ENCODE data around the gene CDK17. TPM values are rescaled to one million over a fixed set of nuclear protein-coding genes. Genes with fewer than 3 reads are reported as not detected.
"Not testable (repeated sequence)": the region's sequence is repeated elsewhere in the genome, so short reads cannot be mapped to it uniquely, and the experiment has no call there.

CDK17 gene
- total RNA-seq, 3 donors from 2014 or later: 47.7 to 113 (median 81.0) TPM

GRCh38 chr12:96403870-96404269, 3.6 kb upstream of the CDK17 start:
- H3K27me3 ChIP-seq: no peaks in the 10 kb centered on the region
- intact Hi-C loops (cut with DNase I; ENCODE audit: low total_unique reads): loop anchor here (10.0 kb wide), 1 partner anchor 349 kb away; no protein-coding TSS in a partner anchor
- H3K4me1 ChIP-seq: no peaks in the 10 kb centered on the region
- H3K27ac ChIP-seq: no peak overlapping the region
- no peaks in the 10 kb centered on the region for H3K36me3 ChIP-seq
- DNase-seq (ENCODE audit: low spot score in 2 of 2): no peak
- no peak for TF ChIP-seq POLR2AphosphoS5 (IDR thresholded peaks at IDR 0.05)
- TF ChIP-seq CTCF (IDR thresholded peaks at IDR 0.05): no peak
- no peak for TF ChIP-seq POLR2A (IDR thresholded peaks at IDR 0.05)
- no peak overlapping the region for H3K4me3 ChIP-seq
- no peaks in the 10 kb centered on the region for H3K9me3 ChIP-seq

DNA sequence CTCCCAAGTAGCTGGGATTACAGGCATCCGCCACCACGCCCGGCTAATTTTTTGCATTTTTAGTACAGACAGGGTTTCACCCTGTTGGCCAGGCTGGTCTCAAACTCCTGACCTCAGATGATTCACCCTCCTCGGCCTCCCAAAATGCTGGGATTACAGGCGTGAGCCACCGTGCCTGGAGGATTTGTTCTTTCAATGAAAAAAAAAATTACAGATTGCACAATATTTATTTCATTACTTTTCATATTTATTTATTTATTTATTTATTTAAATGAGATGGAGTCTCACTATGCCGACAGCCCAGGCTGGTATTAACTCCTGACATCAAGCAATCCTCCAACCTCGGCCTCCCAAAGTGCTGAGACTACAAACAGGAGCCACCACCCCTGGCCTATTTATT, 2.3 kb upstream of the CDK17 start:
- not testable (repeated sequence) for H3K27ac ChIP-seq; DNase-seq (ENCODE audit: low spot score in 2 of 2)
- intact Hi-C loops (cut with DNase I; ENCODE audit: low total_unique reads): loop anchor here (10.0 kb wide), 1 partner anchor 348 kb away; no protein-coding TSS in a partner anchor

GRCh38 chr12:96402061-96402460, 1.8 kb upstream of the CDK17 start:
- intact Hi-C loops (cut with DNase I; ENCODE audit: low total_unique reads): loop anchor here (10.0 kb wide), 1 partner anchor 347 kb away; no protein-coding TSS in a partner anchor
- H3K36me3 ChIP-seq: no peaks in the 10 kb centered on the region
- peaks cover 0 to 3% of the 10 kb centered on the region in 2 donors for H3K4me1 ChIP-seq
- H3K27me3 ChIP-seq: no peaks in the 10 kb centered on the region
- no peak overlapping the region for H3K4me3 ChIP-seq
- H3K9me3 ChIP-seq: no peaks in the 10 kb centered on the region
- no peak overlapping the region for H3K27ac ChIP-seq
- no peak for DNase-seq (ENCODE audit: low spot score in 2 of 2)
- TF ChIP-seq CTCF (IDR thresholded peaks at IDR 0.05) (no peak), POLR2AphosphoS5 (IDR thresholded peaks at IDR 0.05) (no peak), POLR2A (IDR thresholded peaks at IDR 0.05) (no peak)

More for the DNA sequence above, 2.3 kb upstream of the CDK17 start:
- H3K27me3 ChIP-seq, H3K36me3 ChIP-seq, H3K9me3 ChIP-seq, H3K4me1 ChIP-seq, H3K4me3 ChIP-seq: not testable (repeated sequence)

DNA sequence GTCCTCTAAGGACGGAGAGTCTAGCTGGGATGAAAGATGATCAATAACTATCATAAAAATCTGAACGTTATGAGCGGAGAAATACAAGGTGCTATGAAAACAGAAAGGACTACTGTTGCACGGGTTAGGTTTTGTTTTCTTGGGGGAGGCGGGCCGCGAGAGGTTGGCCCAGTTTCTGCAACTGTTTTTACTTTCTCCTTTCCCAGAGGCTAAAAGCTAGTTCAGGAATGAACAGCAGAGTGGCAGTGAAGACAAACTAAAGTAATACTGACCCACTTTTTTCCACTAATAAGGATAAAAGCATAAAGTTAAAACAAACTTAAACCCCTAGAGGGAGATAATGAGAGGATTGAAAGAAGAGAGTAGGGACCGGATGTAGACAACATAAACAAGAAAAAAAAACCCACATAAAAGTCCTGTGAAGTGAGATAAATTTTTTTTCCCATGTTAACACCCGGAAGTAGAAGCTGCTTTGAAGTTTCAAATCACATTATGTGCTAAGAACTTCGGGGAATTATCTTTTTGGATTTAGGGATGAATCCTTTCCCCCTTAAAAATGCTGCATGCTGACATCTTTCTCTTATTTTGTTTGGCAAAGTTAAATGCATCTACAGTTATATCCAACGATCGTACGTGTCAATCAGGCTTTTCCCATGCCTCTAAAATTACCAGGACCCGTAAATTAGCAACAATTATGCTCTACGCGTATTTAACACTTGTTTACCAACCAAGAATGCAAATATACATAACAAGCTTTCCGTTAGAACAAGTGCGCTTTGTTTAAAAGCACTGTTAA, 1.0 kb upstream of the CDK17 start:
- Histone ChIP-seq H3K27ac (peak overlapping the region; percentile 98 to 100), H3K9me3 (no peaks in the 10 kb centered on the region), H3K4me1 (peaks cover 0 to 3% of the 10 kb centered on the region in 2 donors), H3K4me3 (peak overlapping the region; percentile 84 to 96 (median 96)), H3K27me3 (no peaks in the 10 kb centered on the region), H3K36me3 (no peaks in the 10 kb centered on the region)
- intact Hi-C loops (cut with DNase I; ENCODE audit: low total_unique reads): loop anchor here (10.0 kb wide), 1 partner anchor 346 kb away; no protein-coding TSS in a partner anchor
- no peak for DNase-seq (ENCODE audit: low spot score in 2 of 2)
- TF ChIP-seq POLR2A (IDR thresholded peaks at IDR 0.05) (no peak), POLR2AphosphoS5 (IDR thresholded peaks at IDR 0.05) (peak in 1 of 3 donors; percentile 17), CTCF (IDR thresholded peaks at IDR 0.05) (peak; percentile 15 to 26 (median 18))

DNA sequence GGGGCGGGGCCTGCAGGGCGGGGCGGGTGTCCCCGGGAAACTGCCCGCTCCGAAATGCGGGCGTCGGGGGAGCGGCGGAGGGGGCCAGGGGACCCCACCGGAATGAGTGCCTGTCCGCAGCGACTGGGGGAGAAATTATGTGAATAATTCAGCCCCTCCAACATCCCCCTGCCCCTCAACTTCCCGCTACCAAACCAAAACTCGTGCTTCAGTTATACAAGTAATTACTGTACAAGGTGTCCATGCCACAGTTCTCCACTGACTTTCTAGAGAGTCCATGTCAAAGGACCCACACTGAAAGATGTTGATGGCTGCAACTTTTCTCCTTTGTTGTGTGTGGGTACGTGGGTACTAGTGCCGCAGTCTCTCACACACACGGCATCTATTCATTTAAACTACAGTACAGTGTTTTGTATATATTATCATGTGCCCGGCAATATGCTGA, 414 bp upstream of the CDK17 start:
- no peak for TF ChIP-seq POLR2AphosphoS5 (IDR thresholded peaks at IDR 0.05)
- no peak for TF ChIP-seq POLR2A (IDR thresholded peaks at IDR 0.05)
- TF ChIP-seq CTCF (IDR thresholded peaks at IDR 0.05): no peak
- Histone ChIP-seq H3K27ac (peak overlapping the region; percentile 98 to 100), H3K9me3 (no peaks in the 10 kb centered on the region), H3K36me3 (no peaks in the 10 kb centered on the region), H3K27me3 (no peaks in the 10 kb centered on the region), H3K4me1 (peaks cover 0 to 3% of the 10 kb centered on the region in 2 donors), H3K4me3 (peak overlapping the region; percentile 84 to 96 (median 96))
- intact Hi-C loops (cut with DNase I; ENCODE audit: low total_unique reads): loop anchor here (10.0 kb wide), 1 partner anchor 346 kb away; no protein-coding TSS in a partner anchor
- DNase-seq (ENCODE audit: low spot score in 2 of 2): no peak

All from breast epithelium (tissue), 4 donors.